ENCODE measurements around the gene STON2.

GRCh38 chr14:81236138-81236537, 164.0 kb downstream of the STON2 start:
- TF ChIP-seq CTCF (IDR thresholded peaks at IDR 0.05) (no peak), POLR2A (IDR thresholded peaks at IDR 0.05) (no peak)
